Measurements from ENCODE around the gene OPN4. TPM values are rescaled to one million over a fixed set of nuclear protein-coding genes. Genes with fewer than 3 reads are reported as not detected.

Gene OPN4
- total RNA-seq, 1 donor from 2014 or later, result not detected

- H3K9me3 ChIP-seq, result no peaks in the 10 kb centered on the region
- H3K27me3 ChIP-seq, result no peaks in the 10 kb centered on the region
- DNase-seq (no peak), ATAC-seq (no peak)
- no peak for TF ChIP-seq CTCF (IDR thresholded peaks at IDR 0.05)
- peaks cover 11% of the 10 kb centered on the region for H3K4me1 ChIP-seq
- H3K4me3 ChIP-seq, result no peak overlapping the region
- no peak overlapping the region for H3K27ac ChIP-seq
- intact Hi-C loops (cut with DNase I), result no loop called here
- H3K36me3 ChIP-seq, result no peaks in the 10 kb centered on the region
Measured at GRCh38 chr10:86715156-86715795, 60.9 kb downstream of the OPN4 start.

GRCh38 chr10:86715836-86716235 lies 61.5 kb downstream of the OPN4 start:
- H3K4me1 ChIP-seq, result peaks cover 8% of the 10 kb centered on the region
- no peak for TF ChIP-seq CTCF (IDR thresholded peaks at IDR 0.05)
- intact Hi-C loops (cut with DNase I), result no loop called here
- H3K27ac ChIP-seq, result no peak overlapping the region
- no peaks in the 10 kb centered on the region for H3K27me3 ChIP-seq
- no peaks in the 10 kb centered on the region for H3K9me3 ChIP-seq
- DNase-seq, result no peak
- H3K4me3 ChIP-seq, result no peak overlapping the region
- no peak for ATAC-seq
- H3K36me3 ChIP-seq, result no peaks in the 10 kb centered on the region

Other genes starting within 250 kb of the OPN4 start
- 35.1 TPM for gene WAPL, start 132.8 kb upstream of the OPN4 start, total RNA-seq
- gene LDB3, start 14.0 kb downstream of the OPN4 start, total RNA-seq, result 2.5 TPM
- gene BMPR1A, start 102.1 kb downstream of the OPN4 start, total RNA-seq, result 41.2 TPM

Measured in upper lobe of right lung (tissue), 1 donor.